Middle frontal gyrus (tissue), 1 donor: ENCODE measurements around the gene IGIP.

Experiments used
- DNase-seq: peaks from one replicate; pipeline ENCODE4 v3.0.0-alpha.2; 2015; ENCODE audit warnings: low spot score; ENCODE audit errors: extremely low spot score

The IGIP gene

GRCh38 chr5:140111011-140111858 lies 14.5 kb upstream of the IGIP start:
- no peak for DNase-seq

- DNase-seq: no peak
Measured at GRCh38 chr5:140111859-140112551, 13.7 kb upstream of the IGIP start.

GRCh38 chr5:140112685-140113179 lies 13.0 kb upstream of the IGIP start:
- DNase-seq: no peak

GRCh38 chr5:140113180-140113698 lies 12.5 kb upstream of the IGIP start:
- no peak for DNase-seq

GRCh38 chr5:140113699-140114263 lies 12.0 kb upstream of the IGIP start, which contains the start of gene PURA:
TSS of gene PURA (plus strand) at chr5:140114109. CDS start at chr5:140114182, 73 bp downstream.
- peak; percentile 80 for DNase-seq

GRCh38 chr5:140114341-140115185 lies 11.2 kb upstream of the IGIP start:
- DNase-seq: no peak

DNA sequence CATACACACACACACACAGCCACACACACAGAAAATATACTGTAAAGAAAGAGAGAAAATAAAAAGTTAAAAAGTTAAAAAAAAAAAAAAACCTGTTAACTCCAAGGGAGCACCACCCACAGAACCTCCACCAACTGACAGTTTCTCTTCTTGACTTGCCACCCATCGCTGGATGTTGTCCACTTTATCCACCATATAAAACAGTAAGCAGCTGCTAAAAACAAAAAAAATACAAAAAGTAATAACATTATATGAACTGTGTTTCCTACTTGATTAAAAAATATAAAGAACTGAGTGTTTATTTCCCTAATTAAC lies 10.6 kb upstream of the IGIP start:
- no peak for DNase-seq

- DNase-seq: no peak
Measured at GRCh38 chr5:140116716-140117115, 9.0 kb upstream of the IGIP start.

DNA sequence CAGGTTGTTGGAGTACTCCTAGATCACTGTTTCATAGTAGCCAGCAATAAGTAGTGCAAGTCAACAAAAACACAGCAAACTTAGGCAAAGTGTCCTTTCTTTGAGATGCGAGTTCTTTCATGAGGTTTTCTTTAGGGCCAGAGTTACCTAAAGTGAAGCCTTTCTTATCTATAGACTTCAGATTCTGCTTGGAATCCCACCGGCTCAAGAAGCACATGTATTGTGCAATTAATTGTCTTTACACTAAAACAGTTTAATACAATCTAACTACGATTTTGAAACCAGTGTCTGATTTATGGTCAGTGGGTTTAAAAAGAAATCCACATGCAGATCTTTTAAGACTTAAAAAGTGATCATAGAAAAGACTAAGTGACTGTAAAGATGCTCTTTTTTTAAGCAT lies 8.2 kb upstream of the IGIP start:
- DNase-seq: no peak

GRCh38 chr5:140118302-140118936 lies 7.3 kb upstream of the IGIP start:
- DNase-seq: no peak

DNA sequence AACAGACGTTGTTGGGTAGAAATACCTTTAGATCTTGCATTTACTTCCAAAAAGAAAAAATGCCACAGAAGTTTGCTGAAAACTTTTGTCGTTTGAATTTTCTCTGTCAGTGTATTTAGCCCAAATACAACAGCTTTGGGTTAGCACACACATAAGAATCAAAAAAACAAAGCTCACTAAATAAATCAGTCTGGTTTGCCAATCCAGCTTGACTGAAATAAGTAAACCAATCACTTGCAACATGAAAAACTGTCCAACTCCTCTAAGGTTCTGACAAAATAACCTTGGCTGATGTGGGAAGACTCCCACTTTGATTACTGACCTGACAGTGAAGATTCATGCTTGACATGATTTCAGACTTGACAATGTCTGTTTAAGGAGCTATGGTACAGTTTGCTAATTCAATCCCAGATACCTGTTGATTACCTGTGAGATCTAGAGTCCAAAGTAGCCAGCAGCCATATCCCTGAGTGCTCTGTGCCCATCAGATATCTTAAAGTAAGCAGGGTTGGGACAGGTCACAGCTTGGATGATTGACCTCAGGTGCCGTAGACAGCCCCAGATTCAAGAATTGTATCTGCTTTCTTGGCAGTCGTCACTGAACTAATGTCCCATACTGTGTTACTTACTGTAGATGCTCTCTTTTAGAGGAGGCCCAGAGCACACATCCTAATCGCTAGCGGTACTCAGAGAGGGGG lies 727 bp downstream of the IGIP start:
- no peak for DNase-seq

- DNase-seq: no peak
Measured at GRCh38 chr5:140128376-140128775, 2.6 kb downstream of the IGIP start.

DNA sequence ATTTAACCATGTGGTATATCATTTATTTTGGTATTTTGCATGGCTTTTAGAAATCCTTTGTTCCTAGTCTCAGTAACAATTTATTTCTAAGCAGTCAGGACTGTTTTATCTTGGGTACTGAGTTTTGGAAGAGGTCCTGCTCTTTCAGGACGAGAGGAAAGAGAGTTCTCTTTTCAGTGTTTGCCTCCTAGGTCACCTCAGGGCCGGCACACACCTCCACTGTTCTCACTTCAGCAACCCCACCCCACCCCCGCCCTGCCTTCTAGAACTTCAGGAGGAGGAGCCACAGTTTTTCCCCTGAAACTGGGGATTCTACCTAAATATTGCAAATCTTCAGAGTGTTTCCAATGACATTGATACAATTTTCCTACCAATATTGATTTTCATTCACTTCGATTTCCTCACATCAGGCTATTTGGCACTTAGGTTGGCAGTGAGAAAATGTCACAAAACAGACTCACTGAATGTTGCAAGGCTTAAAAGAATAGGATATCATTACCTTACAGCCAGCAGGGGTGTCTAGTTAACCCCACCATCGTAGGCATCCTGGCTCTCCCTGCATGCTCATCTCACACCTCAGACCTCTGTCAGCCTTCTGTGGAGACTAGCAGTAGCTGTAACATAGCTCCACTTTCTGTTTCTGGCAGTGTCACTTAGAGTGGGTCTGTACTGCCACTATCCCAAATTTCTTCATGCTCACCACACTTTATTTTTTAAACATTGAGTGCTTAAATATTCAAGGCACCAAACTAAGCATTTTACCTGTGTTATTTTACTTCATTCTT lies 5.4 kb downstream of the IGIP start:
- DNase-seq: no peak

DNA sequence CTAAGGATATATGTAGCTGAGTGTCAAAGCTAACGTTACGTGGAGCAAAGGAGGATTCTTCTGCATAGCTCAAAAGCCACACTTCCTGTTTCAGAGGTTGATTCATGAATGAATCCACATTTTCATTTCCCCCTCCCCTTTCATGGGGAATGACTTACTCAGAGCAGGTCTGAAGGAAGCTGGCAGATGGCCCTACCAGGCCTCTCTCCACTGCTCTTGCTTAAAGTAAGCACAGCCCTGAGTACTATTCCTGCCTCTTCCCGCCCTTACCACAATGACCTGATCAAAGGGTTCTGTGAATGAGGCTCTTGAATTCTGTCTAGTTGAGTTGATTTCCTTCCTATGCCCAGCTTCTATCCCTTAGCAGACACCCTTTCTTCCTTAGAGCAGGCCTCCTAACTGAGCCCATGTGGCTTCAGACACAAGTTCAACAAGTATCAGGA lies 6.3 kb downstream of the IGIP start:
- no peak for DNase-seq

GRCh38 chr5:140133514-140134167 lies 7.9 kb downstream of the IGIP start:
- DNase-seq: no peak

GRCh38 chr5:140134277-140134935 lies 8.7 kb downstream of the IGIP start:
- no peak for DNase-seq

DNA sequence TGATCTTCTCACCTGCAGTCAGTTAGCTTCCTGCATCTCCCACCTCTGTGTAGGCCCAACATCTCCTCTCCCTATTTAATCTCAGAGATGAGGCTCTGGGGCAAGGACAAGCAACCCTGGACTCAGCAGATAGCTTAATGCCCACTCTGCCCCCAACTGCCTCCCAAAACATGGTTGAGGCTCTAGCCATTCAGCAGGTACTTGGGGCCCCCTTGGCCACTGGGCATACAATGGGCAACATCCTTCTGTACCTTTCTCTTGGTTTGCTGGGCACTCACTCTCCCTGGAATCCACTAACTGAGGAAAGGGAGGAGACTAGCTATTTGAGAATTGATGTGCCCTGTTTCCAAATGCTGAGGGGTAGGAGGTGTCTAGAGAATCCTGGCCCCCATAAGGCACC lies 9.4 kb downstream of the IGIP start:
- no peak for DNase-seq

DNA sequence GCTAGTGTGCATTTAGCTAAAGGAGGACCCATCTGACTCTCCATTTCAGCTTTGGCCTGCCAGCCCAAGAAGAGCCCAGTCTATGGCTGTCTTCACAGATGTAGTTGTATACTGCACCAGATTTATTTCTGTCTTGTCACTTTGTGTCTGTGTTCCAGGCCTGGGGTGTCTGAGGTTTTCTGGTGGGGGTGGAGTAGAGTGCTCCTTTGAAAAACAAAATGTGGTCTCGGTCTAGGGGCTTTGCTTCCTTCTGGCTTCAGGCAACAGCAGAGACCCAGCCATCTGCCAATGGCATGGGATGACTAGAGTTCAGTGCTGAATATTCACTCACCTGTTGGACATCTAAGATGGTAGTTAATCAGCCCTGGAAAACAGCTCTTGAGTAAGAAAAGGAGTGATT lies 10.9 kb downstream of the IGIP start:
- no peak for DNase-seq
